Measurements from ENCODE around the gene CD14. TPM values are rescaled to one million over a fixed set of nuclear protein-coding genes. Genes with fewer than 3 reads are reported as not detected.

CD14 gene
- polyA plus RNA-seq, 2 of the 4 experiments (the other 2 are of a cell fraction), result 2.9 to 3.3 TPM

DNA sequence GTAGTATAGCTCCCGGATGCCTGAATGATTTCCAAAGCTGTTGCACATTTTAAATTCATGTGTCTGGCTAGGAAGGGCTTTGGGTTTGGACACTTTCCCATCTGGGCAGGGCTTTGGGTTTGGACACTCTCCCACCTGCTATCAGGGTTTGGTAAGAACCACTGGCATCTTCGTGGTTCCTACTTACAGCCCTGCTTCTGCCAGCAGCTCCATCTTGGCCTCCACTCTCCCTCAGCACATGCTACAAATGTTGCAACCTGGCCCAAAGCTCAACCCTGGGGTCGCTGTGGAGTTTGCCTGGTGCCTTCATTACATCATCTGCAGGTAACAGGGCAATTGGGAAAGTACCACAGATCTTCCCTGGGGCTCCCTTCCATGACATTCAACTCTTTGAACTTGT is 9.7 kb upstream of the CD14 start:
- no peak for ATAC-seq
- TF ChIP-seq RNF2 (IDR thresholded peaks at IDR 0.05; ENCODE audit: borderline replicate concordance, low read depth) (no peak), NPAS2 (CRISPR knock-in tag; IDR thresholded peaks at IDR 0.05; ENCODE audit: borderline replicate concordance) (no peak), JUN (IDR thresholded peaks at IDR 0.05) (no peak), USF2 (IDR thresholded peaks at IDR 0.05) (no peak), JUNB (IDR thresholded peaks at IDR 0.05) (no peak), ATOH8 (CRISPR knock-in tag; IDR thresholded peaks at IDR 0.05; ENCODE audit: low read depth) (no peak), GATA3 (IDR thresholded peaks at IDR 0.05; ENCODE audit: borderline replicate concordance) (no peak), RCOR1 (IDR thresholded peaks at IDR 0.05; ENCODE audit: low read depth, low read length) (no peak), HOXA7 (CRISPR knock-in tag; IDR thresholded peaks at IDR 0.05) (no peak), RAD21 (conservative IDR thresholded peaks at IDR 0.05 in 1 of 2, IDR thresholded peaks at IDR 0.05 in 1 of 2) (no peak), KDM5A (IDR thresholded peaks at IDR 0.05) (no peak), RFX5 (IDR thresholded peaks at IDR 0.05) (no peak), PHF8 (IDR thresholded peaks at IDR 0.05; ENCODE audit: borderline replicate concordance, low read depth) (no peak)
- CTCF ChIA-PET, result interaction anchor here (0.8 to 1.6 kb wide), 3 partner anchors 77 to 284 kb away, joined by 3 to 5 read pairs (median 3); no protein-coding TSS in a partner anchor

GRCh38 chr5:140641716-140642115 is 8.7 kb upstream of the CD14 start:
- Histone ChIP-seq H3K9me3 (no peaks in the 10 kb centered on the region), H3K4me2 (no peak overlapping the region), H3K4me3 (no peak overlapping the region), H3K27ac (no peak overlapping the region), H3K4me1 (peaks cover 23% of the 10 kb centered on the region)
- TF ChIP-seq ZFP36 (IDR thresholded peaks at IDR 0.05; ENCODE audit: borderline replicate concordance, partially characterized antibody) (no peak), SREBF2 (IDR thresholded peaks at IDR 0.05) (no peak), ZNF302 (CRISPR knock-in tag; IDR thresholded peaks at IDR 0.05) (no peak), TP53 (CRISPR knock-in tag; IDR thresholded peaks at IDR 0.05) (no peak), GATA3 (IDR thresholded peaks at IDR 0.05; ENCODE audit: borderline replicate concordance) (no peak), RAD21 (conservative IDR thresholded peaks at IDR 0.05 in 1 of 2, IDR thresholded peaks at IDR 0.05 in 1 of 2) (no peak), JUNB (IDR thresholded peaks at IDR 0.05) (no peak), MAZ (IDR thresholded peaks at IDR 0.05; ENCODE audit: borderline replicate concordance, low read depth, low read length) (no peak), HOXA7 (CRISPR knock-in tag; IDR thresholded peaks at IDR 0.05) (no peak), NFE2L2 (conservative IDR thresholded peaks at IDR 0.05; ENCODE audit: low read length) (no peak)
- TF ChIP-seq, protein P1, sequence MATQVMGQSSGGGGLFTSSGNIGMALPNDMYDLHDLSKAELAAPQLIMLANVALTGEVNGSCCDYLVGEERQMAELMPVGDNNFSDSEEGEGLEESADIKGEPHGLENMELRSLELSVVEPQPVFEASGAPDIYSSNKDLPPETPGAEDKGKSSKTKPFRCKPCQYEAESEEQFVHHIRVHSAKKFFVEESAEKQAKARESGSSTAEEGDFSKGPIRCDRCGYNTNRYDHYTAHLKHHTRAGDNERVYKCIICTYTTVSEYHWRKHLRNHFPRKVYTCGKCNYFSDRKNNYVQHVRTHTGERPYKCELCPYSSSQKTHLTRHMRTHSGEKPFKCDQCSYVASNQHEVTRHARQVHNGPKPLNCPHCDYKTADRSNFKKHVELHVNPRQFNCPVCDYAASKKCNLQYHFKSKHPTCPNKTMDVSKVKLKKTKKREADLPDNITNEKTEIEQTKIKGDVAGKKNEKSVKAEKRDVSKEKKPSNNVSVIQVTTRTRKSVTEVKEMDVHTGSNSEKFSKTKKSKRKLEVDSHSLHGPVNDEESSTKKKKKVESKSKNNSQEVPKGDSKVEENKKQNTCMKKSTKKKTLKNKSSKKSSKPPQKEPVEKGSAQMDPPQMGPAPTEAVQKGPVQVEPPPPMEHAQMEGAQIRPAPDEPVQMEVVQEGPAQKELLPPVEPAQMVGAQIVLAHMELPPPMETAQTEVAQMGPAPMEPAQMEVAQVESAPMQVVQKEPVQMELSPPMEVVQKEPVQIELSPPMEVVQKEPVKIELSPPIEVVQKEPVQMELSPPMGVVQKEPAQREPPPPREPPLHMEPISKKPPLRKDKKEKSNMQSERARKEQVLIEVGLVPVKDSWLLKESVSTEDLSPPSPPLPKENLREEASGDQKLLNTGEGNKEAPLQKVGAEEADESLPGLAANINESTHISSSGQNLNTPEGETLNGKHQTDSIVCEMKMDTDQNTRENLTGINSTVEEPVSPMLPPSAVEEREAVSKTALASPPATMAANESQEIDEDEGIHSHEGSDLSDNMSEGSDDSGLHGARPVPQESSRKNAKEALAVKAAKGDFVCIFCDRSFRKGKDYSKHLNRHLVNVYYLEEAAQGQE (IDR thresholded peaks at IDR 0.05), result no peak
- TF ChIP-seq, protein P2, sequence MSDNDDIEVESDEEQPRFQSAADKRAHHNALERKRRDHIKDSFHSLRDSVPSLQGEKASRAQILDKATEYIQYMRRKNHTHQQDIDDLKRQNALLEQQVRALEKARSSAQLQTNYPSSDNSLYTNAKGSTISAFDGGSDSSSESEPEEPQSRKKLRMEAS (IDR thresholded peaks at IDR 0.05), result no peak
- TF ChIP-seq, protein P3, sequence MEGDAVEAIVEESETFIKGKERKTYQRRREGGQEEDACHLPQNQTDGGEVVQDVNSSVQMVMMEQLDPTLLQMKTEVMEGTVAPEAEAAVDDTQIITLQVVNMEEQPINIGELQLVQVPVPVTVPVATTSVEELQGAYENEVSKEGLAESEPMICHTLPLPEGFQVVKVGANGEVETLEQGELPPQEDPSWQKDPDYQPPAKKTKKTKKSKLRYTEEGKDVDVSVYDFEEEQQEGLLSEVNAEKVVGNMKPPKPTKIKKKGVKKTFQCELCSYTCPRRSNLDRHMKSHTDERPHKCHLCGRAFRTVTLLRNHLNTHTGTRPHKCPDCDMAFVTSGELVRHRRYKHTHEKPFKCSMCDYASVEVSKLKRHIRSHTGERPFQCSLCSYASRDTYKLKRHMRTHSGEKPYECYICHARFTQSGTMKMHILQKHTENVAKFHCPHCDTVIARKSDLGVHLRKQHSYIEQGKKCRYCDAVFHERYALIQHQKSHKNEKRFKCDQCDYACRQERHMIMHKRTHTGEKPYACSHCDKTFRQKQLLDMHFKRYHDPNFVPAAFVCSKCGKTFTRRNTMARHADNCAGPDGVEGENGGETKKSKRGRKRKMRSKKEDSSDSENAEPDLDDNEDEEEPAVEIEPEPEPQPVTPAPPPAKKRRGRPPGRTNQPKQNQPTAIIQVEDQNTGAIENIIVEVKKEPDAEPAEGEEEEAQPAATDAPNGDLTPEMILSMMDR (IDR thresholded peaks at IDR 0.05), result no peak
- WGBS (ENCODE audit: missing lambda C conversion rate), result 88% methylated on average over 8 of the region's 8 CpGs
- ChIA-PET POLR2A (no interaction called here), CTCF (interaction anchor here (0.8 to 1.6 kb wide), 4 partner anchors 14 to 283 kb away, joined by 3 to 5 read pairs (median 3); no protein-coding TSS in a partner anchor)
- no peak for ATAC-seq
- DNase-seq (ENCODE audit: low read depth in 1 of 2, low spot score in 1 of 2), result no peak
- no peak for FAIRE-seq

More for the DNA sequence above, 9.7 kb upstream of the CD14 start:
- WGBS (ENCODE audit: missing lambda C conversion rate), result 70% methylated on average over 3 of the region's 3 CpGs
- Histone ChIP-seq H3K9me3 (no peaks in the 10 kb centered on the region), H3K4me2 (no peak overlapping the region), H3K27ac (no peak overlapping the region), H3K4me1 (peaks cover 23% of the 10 kb centered on the region), H3K4me3 (no peak overlapping the region)
- POLR2A ChIA-PET, result interaction anchor here (0.6 kb wide), 1 partner anchor 214 kb away, joined by 4 read pairs; no protein-coding TSS in a partner anchor
- DNase-seq (ENCODE audit: low read depth in 1 of 2, low spot score in 1 of 2) (no peak), FAIRE-seq (no peak)
